Medulla oblongata (tissue), 1 donor: ENCODE data around the gene CTXND1.

Experiments used
- DNase-seq: peaks from one replicate; pipeline ENCODE4 v3.0.0-alpha.2; 2015; ENCODE audit errors: extremely low spot score

CTXND1 gene

GRCh38 chr15:80259942-80260510 lies 8.0 kb upstream of the CTXND1 start:
- no peak for DNase-seq

GRCh38 chr15:80251428-80252120 lies 439 bp downstream of the CTXND1 start:
- no peak for DNase-seq

- DNase-seq = no peak
Measured at GRCh38 chr15:80250614-80251427, 1.2 kb downstream of the CTXND1 start.

DNA sequence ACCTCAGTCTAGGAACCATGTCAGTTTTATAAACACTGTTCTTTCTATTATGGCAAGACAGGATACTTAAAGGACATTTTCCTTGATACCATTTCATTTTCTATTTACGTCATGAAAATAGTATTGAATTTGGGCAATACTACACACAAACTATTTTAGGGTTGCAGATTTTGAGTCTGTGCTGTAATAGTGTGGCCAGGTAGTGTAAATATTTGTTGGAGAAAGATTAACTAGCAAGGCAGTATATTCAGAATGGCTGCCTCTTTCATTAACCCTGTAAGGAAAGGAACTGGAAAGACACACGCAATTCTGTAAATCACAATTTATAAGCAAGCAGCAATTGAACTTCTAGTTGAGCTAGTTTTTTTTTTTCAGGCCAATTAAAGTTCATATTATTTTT lies 2.0 kb downstream of the CTXND1 start:
- no peak for DNase-seq

GRCh38 chr15:80247320-80247719 lies 4.7 kb downstream of the CTXND1 start:
- no peak for DNase-seq

DNA sequence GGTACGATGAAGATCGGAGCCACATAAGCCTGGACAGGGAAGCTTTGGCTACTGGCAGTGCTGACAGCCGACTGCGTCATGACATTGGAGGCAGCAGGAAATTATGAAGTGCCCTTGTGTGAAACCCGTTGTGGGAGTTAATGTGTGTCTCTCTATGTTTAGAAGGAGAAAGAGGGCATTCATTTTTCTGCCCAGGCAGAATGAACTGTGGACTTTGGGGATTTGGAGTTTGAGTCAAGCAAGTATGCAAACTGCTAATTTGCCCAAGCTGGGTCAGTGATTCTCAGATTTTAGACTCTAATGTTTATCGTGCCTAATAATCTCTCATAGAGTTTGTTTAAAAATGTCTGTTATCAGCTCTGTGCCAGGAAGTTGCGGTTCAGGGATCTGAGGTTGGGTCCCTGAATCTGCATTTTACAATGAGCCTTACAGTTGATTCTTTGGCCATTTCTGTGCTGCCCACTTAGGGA lies 5.6 kb downstream of the CTXND1 start:
- DNase-seq = peak; percentile 74

DNA sequence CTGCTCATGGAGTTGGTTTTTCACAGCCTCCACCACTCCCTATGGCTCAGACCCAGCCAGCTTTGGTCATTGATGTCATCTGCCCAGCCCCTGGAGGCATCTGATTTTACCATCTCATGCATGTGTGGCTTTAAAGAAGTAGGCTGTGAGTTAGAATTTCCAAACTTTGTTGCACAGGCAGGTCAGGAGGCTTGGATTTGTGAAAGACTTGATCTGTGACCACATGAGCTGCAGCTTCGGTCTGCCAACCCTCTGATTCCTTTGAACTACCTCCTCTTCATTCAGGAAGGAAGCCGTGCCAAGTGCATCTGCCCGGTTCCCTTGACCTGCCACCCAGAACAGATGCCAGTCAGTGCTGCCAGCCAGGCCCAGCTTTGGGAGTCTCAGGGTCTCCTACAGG lies 9.2 kb downstream of the CTXND1 start:
- DNase-seq = peak; percentile 61

GRCh38 chr15:80242132-80242769 lies 9.8 kb downstream of the CTXND1 start:
- no peak for DNase-seq

- no peak for DNase-seq
Measured at GRCh38 chr15:80241508-80241907, 10.5 kb downstream of the CTXND1 start.

GRCh38 chr15:80240276-80240675 lies 11.7 kb downstream of the CTXND1 start:
- peak; percentile 35 for DNase-seq

- DNase-seq = no peak
Measured at GRCh38 chr15:80234883-80235282, 17.1 kb downstream of the CTXND1 start.

GRCh38 chr15:80233581-80233980 lies 18.4 kb downstream of the CTXND1 start:
- DNase-seq = no peak

DNA sequence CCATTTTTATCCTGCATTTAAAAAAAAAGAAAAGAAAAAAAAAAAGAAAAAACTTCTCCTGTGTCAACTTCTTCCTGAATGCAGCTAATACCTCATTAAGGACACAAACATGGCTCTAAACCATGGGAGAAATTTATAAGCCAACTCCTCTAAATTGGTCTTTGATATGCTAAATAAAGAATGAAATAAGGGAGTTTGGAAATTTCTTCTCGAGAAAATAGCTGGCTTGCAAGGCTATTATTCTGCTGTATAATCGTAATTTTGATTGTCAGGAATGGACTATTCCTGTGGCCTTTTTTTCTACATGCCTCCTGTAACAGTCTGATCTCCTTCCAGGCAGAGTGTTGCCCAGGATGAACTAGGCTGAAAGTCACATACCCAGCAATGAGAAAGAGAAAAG lies 20.6 kb downstream of the CTXND1 start:
- DNase-seq = no peak

DNA sequence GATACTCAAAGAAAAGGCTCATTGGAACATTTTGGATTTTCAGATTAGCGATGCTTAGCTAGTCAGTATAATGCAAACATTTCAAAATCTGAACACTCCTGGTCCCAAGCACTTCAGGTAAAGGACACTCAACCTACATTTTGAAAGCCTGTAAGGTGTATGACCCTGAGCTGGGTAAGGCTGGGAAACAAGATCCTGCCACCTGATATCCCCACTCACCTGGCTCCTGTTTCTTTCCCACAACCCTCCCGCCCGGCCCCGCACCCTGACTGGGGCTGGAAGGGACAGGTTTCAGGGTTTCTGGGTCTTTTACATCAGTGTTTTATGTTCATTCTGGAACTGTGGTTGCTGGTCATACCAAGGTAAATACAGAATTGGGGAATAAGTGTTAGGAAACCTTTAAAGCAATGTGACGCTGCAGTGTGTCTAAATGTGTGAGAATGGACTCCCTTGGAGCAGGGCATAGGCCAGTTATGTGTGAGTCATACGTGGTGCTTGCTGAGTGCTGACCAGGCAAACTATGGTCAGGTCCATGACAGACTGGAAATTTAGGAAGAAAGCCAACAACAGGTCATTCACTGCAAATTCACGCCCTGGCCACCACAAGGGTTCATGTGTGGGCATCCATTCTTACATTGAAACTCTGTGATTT lies 22.9 kb downstream of the CTXND1 start:
- DNase-seq = no peak

DNA sequence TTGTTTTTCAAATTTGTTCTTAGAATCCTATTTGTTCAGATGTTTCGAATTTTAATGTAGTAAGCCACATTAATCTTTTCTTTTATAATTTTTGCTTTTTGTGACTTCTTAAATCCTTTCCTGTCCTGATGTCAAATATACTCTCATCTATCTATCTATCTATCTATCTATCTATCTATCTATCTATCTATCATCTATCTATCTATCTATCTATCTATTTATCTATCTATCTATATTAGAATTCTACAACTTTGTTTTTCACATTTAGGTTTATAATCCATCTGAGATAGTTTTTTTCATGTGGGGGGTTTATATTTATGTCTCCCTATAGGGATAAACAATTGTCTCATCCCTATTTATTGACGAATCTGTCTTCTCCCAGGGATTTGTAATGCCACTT lies 32.1 kb downstream of the CTXND1 start:
- no peak for DNase-seq

- DNase-seq = no peak
Measured at GRCh38 chr15:80217327-80217900, 34.6 kb downstream of the CTXND1 start.

- no peak for DNase-seq
Measured at GRCh38 chr15:80216911-80217310, 35.1 kb downstream of the CTXND1 start.

- no peak for DNase-seq
Measured at GRCh38 chr15:80216141-80216540, 35.9 kb downstream of the CTXND1 start.

- DNase-seq = no peak
Measured at GRCh38 chr15:80214910-80215309, 37.1 kb downstream of the CTXND1 start.

- DNase-seq = no peak
Measured at GRCh38 chr15:80211976-80212375, 40.0 kb downstream of the CTXND1 start.
